Glutamatergic neuron (in vitro differentiated cells): ENCODE results near the gene VMO1. TPM values are rescaled to one million over a fixed set of nuclear protein-coding genes. Genes with fewer than 3 reads are reported as not detected.

Experiments
- DNase-seq: peaks from one replicate; pipeline ENCODE4 v3.0.0; 2022
- H3K27ac Mint-ChIP-seq: one replicate; pipeline ENCODE4 v1.8.0; 2020; ENCODE audit warnings: mild to moderate bottlenecking, mixed read lengths, inconsistent platforms; ENCODE audit not compliant: unreplicated experiment
- H3K27me3 Mint-ChIP-seq: one replicate; pipeline ENCODE4 v1.8.0; 2020; ENCODE audit warnings: mild to moderate bottlenecking, moderate library complexity, mixed read lengths, inconsistent platforms; ENCODE audit not compliant: unreplicated experiment
- H3K36me3 Mint-ChIP-seq: one replicate; pipeline ENCODE4 v1.8.0; 2020; ENCODE audit warnings: mild to moderate bottlenecking, mixed read lengths, inconsistent platforms; ENCODE audit not compliant: unreplicated experiment
- H3K4me1 Mint-ChIP-seq: one replicate; pipeline ENCODE4 v1.8.0; 2020; ENCODE audit warnings: mild to moderate bottlenecking, low read depth, mixed read lengths, inconsistent platforms; ENCODE audit not compliant: unreplicated experiment
- H3K4me3 Mint-ChIP-seq: one replicate; pipeline ENCODE4 v1.8.0; 2020; ENCODE audit warnings: mild to moderate bottlenecking, mixed read lengths, inconsistent platforms; ENCODE audit not compliant: unreplicated experiment
- H3K9me3 Mint-ChIP-seq: one replicate; pipeline ENCODE4 v1.8.0; 2020; ENCODE audit warnings: mild to moderate bottlenecking, moderate library complexity, mixed read lengths, inconsistent platforms; ENCODE audit not compliant: unreplicated experiment
- total RNA-seq: library from RNA; stranded (reverse); fragmentation: NEBNext Ultra II Directional; extraction: Animal tissue kit (Norgen Biotek cat#: 25700); gene quantifications from one replicate; pipeline ENCODE4 v1.2.1, GENCODE V29; 2021; ENCODE audit not compliant: unreplicated experiment
- TF ChIP-seq, protein P1 (sequence below): fragments of 200-600 bp; sonication (generic); IDR thresholded peaks from one replicate; pipeline ENCODE4 v1.5.0; 2021; ENCODE audit not compliant: partially characterized antibody, unreplicated experiment

VMO1 gene
- total RNA-seq, 1 donor from 2014 or later, result 2.5 TPM

- no peak for DNase-seq
- H3K36me3 Mint-ChIP-seq, result no peaks in the 10 kb centered on the region
- TF ChIP-seq, protein P1, sequence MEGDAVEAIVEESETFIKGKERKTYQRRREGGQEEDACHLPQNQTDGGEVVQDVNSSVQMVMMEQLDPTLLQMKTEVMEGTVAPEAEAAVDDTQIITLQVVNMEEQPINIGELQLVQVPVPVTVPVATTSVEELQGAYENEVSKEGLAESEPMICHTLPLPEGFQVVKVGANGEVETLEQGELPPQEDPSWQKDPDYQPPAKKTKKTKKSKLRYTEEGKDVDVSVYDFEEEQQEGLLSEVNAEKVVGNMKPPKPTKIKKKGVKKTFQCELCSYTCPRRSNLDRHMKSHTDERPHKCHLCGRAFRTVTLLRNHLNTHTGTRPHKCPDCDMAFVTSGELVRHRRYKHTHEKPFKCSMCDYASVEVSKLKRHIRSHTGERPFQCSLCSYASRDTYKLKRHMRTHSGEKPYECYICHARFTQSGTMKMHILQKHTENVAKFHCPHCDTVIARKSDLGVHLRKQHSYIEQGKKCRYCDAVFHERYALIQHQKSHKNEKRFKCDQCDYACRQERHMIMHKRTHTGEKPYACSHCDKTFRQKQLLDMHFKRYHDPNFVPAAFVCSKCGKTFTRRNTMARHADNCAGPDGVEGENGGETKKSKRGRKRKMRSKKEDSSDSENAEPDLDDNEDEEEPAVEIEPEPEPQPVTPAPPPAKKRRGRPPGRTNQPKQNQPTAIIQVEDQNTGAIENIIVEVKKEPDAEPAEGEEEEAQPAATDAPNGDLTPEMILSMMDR, result no peak
- H3K4me1 Mint-ChIP-seq, result peaks cover 9% of the 10 kb centered on the region
- H3K27me3 Mint-ChIP-seq, result peaks cover 4% of the 10 kb centered on the region
- no peak overlapping the region for H3K27ac Mint-ChIP-seq
- H3K4me3 Mint-ChIP-seq, result no peak overlapping the region
- H3K9me3 Mint-ChIP-seq, result peaks cover 4% of the 10 kb centered on the region
Observed at GRCh38 chr17:4785311-4786105, 656 bp downstream of the VMO1 start.

- no peak for DNase-seq
- Mint-ChIP-seq H3K4me1 (peaks cover 2% of the 10 kb centered on the region), H3K4me3 (no peak overlapping the region), H3K27ac (no peak overlapping the region), H3K27me3 (peaks cover 2% of the 10 kb centered on the region), H3K9me3 (peaks cover 1% of the 10 kb centered on the region), H3K36me3 (no peaks in the 10 kb centered on the region)
- TF ChIP-seq, protein P1, result no peak
Observed at GRCh38 chr17:4782652-4783051, 3.5 kb downstream of the VMO1 start.

DNA sequence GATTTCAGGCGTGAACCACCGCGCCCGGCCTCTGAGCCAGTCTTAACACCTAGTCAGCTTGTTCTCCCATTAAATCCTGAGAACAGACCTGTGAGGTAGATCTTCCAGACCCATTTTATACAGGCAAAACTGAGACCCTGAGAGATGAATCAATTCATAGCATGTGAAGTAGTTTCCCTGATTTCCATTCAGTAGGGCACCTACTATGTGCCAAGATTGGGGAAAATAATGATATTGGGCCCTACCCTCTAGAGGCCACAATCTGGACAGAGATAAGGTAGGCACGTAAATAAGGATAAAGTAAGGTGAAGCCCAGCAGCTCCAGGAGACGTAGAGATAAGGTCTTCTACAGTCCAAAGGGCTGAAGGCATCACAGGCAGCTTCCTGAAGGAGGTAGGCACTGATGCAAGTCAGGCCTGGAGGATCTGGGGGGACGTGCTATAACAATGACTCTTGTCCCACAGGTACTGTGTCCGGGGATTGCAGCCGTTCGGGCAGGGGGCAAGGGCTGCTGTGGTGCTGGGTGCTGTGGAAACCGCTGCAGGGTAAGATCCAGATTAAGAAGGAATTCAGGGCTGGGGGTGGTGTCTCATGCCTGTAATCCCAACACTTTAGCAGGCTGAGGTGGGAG is 5.7 kb downstream of the VMO1 start:
- no peak for DNase-seq
- Mint-ChIP-seq H3K27me3 (peaks cover 2% of the 10 kb centered on the region), H3K4me3 (no peak overlapping the region), H3K4me1 (no peaks in the 10 kb centered on the region), H3K9me3 (peaks cover 2% of the 10 kb centered on the region), H3K27ac (no peak overlapping the region), H3K36me3 (no peaks in the 10 kb centered on the region)
- TF ChIP-seq, protein P1, result no peak

- peaks cover 2% of the 10 kb centered on the region for H3K9me3 Mint-ChIP-seq
- H3K4me3 Mint-ChIP-seq, result no peak overlapping the region
- no peaks in the 10 kb centered on the region for H3K4me1 Mint-ChIP-seq
- no peaks in the 10 kb centered on the region for H3K36me3 Mint-ChIP-seq
- TF ChIP-seq, protein P1, result no peak
- peaks cover 2% of the 10 kb centered on the region for H3K27me3 Mint-ChIP-seq
- H3K27ac Mint-ChIP-seq, result no peak overlapping the region
- DNase-seq, result no peak
Observed at GRCh38 chr17:4777969-4778760, 8.0 kb downstream of the VMO1 start.
